ENCODE measurements around the gene IFITM10. TPM values are rescaled to one million over a fixed set of nuclear protein-coding genes. Genes with fewer than 3 reads are reported as not detected.

Gene IFITM10
- total and polyA plus RNA-seq, 11 donors: 0.12 to 3.6 (median 0.54) TPM

- peaks cover 0 to 6% (median 0%) of the 10 kb centered on the region in 9 donors for H3K27me3 ChIP-seq
- WGBS, 4 donors: 72 to 82% (median 75%) methylated on average over 24 of the region's 24 CpGs
- ATAC-seq (peak; percentile 62 to 91 (median 88)), DNase-seq (peak in 4 of 5 donors; percentile 50 to 84 (median 59))
- intact Hi-C loops (cut with DNase I): loop anchor here in 4 of 10 donors (5.0 to 10.0 kb wide), 3 partner anchors 37 to 90 kb away; partner anchors contain the start of genes CTSD (in 2 of the 4) and IFITM10 (in 1 of the 4)
- H3K9me3 ChIP-seq: no peaks in the 10 kb centered on the region
- H3K4me3 ChIP-seq: no peak overlapping the region
- H3K27ac ChIP-seq: peak overlapping the region in 1 of 12 donors; percentile 49
- no peaks in the 10 kb centered on the region for H3K36me3 ChIP-seq
- TF ChIP-seq POLR2A (IDR thresholded peaks at IDR 0.05) (no peak), CTCF (IDR thresholded peaks at IDR 0.05) (no peak)
- peaks cover 0 to 7% (median 0%) of the 10 kb centered on the region in 12 donors for H3K4me1 ChIP-seq
These were observed 35.2 kb downstream of the IFITM10 start for GRCh38 chr11:1714908-1715885.

- ATAC-seq (no peak), DNase-seq (no peak)
- Histone ChIP-seq H3K9me3 (no peaks in the 10 kb centered on the region), H3K4me3 (no peak overlapping the region), H3K36me3 (no peaks in the 10 kb centered on the region), H3K4me1 (no peaks in the 10 kb centered on the region), H3K27me3 (peaks cover 0 to 6% (median 0%) of the 10 kb centered on the region in 9 donors), H3K27ac (no peak overlapping the region)
- no peak for TF ChIP-seq CTCF (IDR thresholded peaks at IDR 0.05)
- TF ChIP-seq POLR2A (IDR thresholded peaks at IDR 0.05): no peak
- intact Hi-C loops (cut with DNase I): loop anchor here in 1 of 10 donors (5.0 kb wide), 1 partner anchor 99 kb away; no protein-coding TSS in a partner anchor
- WGBS, 4 donors: 84 to 89% (median 86%) methylated on average over 10 of the region's 10 CpGs
These were observed 41.7 kb downstream of the IFITM10 start for GRCh38 chr11:1708716-1709115.

DNA sequence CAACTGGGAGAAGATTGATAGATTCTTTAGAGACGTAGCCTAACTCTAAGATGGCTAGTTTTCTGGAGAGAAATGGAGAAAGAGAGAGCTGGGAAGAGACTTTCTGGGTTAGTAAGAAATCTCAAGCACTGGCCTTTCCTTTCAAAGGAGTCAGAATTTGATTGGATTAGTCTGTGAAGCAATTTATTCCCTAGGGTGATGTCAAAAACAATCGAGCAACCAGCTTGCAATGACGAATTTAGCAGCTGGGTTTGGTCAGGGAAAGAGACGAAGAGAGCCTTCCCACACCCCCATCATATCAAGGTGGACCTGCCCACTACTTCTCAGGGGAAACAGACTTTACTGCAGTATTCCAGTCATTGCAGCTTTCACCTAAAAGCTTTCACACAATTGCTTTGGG, 42.6 kb downstream of the IFITM10 start:
- no peaks in the 10 kb centered on the region for H3K4me1 ChIP-seq

More for the DNA sequence above, 42.6 kb downstream of the IFITM10 start:
- Histone ChIP-seq H3K9me3 (no peaks in the 10 kb centered on the region), H3K27me3 (peaks cover 0 to 2% (median 0%) of the 10 kb centered on the region in 9 donors), H3K36me3 (no peaks in the 10 kb centered on the region), H3K27ac (no peak overlapping the region), H3K4me3 (no peak overlapping the region)
- no peak for TF ChIP-seq POLR2A (IDR thresholded peaks at IDR 0.05)
- no peak for TF ChIP-seq CTCF (IDR thresholded peaks at IDR 0.05)
- intact Hi-C loops (cut with DNase I): loop anchor here in 1 of 10 donors (5.0 kb wide), 1 partner anchor 100 kb away; no protein-coding TSS in a partner anchor
- 28 to 52% (median 46%) methylated on average over 4 of the region's 4 CpGs for WGBS, 4 donors
- no peak for DNase-seq
- ATAC-seq: no peak

Data from heart left ventricle (tissue), 16 donors.